NCI-H1105 (cell line): ENCODE data around the gene HORMAD2.
"Not testable (repeated sequence)": the region's sequence is repeated elsewhere in the genome, so short reads cannot be mapped to it uniquely, and the experiment has no call there.

ENCODE experiments used
- DNase-seq: peaks from one replicate; lab custom pipeline; 2025; lab: John Stamatoyannopoulos, UW

Gene HORMAD2

DNA sequence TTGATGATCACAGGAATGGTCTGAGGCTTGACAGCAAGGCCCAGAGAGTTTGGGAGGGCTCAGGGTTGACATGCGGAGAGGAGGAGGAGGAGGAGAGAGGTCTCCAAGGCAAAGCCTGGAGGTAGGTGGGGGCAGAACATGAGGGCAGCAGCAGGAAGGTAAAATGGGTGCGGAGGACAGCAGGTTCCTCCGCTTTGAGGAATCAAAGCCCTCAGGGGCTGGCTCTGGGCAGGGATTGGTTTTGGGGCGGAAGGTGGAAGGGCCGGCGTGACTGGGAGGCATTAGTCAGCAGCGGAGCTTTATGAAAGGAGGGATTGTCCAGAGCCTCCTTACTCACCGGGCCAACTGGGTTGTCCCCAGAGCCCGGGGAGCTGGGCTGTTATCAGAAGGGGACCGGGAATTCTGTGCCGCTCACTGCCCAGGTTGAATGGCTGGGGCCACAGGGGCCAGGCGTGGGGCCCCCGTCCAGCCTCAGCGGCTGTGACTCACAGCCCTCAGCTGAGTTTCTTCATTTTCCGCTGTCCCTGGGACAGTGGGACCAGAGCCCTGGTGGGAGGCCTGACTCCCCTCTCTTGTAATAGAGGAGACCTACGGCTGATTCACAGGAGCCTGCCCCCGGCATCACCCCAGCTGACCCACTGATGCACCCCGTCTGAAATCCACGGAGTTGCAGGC is 130.1 kb downstream of the HORMAD2 start:
- DNase-seq = no peak

DNA sequence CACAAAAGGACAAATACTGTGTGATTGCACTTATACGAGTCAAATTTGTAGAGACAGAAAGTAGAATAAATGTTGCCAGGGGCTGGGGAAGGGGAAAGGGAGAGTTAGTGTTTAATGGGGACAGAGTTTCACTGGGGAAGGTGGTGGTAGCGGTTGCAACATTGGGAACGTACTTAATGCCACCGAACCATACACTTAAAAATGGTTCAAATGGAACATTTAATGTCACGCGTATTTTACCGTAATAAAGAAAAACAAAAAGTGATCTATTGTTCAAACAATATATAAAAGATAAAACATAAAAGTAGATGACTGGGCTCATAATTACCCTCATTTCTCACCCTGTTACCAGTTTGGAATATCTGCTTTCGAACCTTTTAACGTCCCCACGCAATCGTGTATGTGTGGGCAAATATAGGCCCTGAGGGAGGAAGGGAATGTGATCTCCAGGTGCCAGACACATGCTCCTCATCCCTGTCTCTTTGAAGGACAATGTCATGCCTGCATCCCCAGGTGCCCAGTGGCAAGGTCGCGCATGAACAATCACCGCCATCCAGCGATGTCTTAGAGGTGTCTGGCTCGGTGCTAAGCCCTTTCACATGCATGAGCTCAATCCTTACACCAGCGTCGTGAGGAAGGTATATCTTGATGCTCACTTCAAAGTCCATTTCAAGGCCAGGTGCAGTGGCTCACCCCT is 131.0 kb downstream of the HORMAD2 start:
- no peak for DNase-seq

DNA sequence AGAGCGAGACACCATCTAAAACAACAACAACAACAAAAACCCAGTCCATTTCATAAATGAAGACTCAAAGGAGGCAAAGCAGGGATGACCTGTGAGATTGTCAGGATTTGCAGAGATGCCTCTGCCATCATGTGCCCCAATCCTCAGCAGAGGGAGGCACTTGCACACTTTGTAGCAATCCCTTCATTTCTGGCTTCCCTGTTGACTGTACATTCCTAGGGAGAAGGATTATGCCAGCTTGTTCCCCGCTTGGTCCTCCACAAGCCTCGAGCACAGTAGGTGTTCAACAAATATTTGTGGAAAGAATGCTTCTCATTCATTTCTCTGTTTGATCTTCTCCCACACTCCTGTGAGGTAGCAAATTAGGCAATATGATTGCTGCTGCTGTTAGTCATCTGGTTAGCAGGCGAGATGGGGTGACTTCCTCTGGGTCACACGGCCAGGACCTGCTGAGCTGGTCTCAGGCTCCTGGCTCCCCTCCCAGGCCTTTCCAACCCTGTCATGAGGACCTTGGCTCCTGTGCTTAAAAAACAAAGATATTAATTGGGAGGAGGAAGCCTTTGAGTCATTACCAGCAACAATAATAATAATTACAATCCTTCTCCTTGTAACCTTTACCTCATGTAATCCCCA is 132.2 kb downstream of the HORMAD2 start:
- no peak for DNase-seq

DNA sequence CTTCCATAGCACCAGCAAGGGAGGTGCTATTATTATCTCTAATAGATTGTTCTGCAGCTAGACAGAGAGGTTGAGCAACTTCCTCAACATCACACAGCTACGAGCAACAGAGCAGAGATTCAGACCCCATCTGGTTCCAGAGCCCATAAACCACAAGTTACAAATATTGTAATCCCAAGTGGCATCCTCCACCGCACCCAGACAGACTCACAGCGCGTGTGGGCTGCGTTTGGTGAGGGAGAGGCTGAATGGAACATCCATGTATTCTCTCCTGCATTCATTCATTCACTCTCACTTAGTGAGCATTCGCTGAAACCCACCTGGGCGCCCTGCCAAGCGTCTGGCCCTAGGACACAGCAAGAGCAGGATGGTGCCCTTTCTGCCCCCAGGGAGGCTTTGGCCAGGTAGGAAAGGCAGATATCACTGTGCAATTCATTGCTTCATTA is 132.8 kb downstream of the HORMAD2 start:
- DNase-seq = no peak

DNA sequence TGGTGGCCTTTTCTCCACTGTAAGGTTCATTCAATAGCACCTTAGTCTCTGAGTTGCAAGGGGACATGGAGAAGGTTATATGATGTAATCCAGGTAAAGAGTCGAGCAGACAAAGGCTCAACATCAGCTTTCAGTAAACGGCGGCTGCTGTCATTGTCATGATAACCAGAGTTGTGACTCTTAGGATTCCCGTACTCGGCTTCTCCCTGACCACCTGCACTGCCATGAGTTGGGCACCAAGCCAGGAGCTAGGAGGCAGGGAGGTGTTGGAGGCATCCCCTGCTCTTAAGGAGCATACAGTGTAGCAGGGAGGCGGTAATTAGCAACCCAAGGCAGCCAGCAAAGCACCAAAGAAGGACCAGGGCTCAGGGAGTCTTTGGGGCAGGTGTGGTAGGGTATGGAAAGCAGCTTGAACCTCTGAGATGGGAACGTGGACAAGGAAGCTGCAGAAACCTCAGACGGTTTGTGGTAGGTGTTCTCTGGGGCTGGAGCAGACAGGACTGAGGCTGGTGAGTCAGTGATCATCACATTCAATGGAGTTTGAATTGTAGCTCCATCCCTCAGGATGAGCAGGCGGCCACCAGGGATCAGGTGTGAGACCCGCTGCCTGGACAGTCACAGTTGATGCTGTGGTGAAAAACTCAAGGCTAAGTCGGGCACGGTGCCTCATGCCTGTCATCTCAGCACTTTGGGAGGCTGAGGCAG is 134.6 kb downstream of the HORMAD2 start:
- DNase-seq = peak; percentile 59

DNA sequence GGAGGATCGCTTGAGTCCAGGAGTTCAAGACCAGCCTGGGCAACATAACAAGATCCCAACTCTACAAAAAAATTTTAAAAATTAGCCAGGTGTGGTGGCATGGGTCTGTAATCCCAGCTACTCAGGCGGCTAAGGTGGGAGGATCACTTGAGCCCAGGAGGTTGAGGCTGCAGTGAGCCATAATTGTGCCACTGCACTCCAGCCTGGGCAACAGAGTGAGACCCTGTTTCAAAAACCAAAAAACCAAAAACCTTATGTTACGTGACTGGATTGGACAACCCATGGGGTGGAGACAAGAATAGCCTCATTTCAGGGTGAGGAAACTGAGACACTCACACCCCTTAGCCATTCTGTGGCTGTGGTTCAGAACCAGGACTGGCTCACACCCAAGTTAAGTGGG is 136.0 kb downstream of the HORMAD2 start:
- DNase-seq = not testable (repeated sequence)

DNA sequence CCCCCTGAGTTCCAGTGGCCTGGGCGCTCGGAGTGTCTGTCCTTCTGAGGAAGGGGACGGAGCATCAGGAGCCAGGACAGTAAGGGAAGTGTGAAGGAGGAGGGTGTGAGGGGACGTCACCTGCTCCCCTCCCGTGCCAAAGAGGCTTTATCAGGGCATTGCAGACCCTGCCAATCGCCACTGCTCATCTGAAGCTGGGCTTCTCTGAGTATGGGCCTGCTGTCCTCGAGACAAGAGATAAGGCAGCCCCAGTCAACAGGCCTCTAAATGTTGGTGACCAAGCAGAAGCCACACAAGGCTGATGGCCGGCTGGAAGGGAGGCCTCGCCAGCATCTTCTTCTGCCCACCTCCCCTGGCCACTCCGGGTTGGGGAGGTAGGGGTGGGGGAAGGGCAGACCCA is 136.4 kb downstream of the HORMAD2 start:
- no peak for DNase-seq

DNA sequence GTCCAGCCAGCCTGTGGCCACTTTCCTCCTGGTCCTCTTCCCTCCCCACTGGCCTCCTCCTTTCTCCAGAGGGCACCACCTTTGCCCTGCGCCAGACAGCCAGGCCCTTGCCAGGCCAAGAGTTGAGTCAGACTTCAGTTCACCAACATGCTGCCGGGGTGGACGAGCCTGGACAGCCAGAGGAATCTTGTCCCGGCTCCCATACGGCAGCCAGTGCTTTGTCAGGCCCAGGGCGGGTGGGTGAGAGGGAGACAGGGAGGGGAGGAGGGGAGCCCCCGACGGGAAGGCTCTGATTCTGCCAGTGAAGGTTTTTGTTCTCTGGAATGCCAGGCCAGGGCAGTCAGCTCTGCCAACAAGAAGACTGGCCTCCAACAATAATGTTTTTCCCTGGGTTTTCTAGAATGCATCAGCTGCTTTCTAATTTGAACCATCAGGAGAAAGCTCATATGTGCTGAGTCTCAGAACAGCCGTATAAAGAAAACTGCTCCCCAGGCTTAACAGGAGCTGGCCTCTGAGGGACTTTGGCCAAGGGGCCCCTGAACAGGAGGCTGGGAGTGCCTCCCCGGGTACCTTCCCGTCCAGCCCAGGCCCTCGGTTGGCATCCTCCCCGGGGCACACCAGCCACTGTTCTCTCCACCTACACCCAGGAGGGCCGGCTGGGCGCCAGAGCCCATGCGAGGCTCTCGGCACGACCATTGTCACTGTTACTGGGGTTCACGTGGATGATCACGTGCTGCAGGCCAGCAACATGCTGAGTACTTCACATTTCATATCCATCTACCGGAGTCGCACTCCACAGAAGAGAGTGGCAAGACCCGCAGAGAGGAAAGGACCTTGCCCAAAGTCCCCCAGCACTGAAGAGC is 137.7 kb downstream of the HORMAD2 start:
- no peak for DNase-seq

DNA sequence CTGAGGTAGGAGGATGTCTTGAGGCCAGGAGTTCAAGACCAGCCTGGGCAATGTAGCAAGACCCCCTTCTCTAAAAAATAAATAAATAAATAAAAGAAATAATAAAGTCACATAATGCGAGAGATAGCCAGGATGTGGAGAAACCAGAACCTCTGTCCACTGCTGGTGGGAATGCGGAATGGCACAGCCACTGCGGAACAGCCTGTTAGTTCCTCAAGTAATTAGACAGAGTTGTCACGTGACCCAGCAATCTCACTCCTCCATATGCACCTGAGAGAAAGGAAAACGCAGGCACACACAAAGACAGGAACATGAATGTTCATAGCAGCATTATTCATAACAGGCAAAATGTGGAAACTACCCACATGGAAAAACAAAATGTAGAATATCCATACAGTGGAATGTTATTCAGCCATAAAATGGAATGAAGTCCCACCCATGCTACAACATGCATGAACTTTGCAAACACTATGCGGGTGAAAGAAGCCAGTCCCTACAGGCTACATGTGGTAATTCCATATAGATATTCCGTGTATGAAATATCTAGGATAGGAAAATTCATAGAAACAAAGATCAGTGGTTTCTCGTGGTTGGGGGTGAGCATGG is 138.9 kb downstream of the HORMAD2 start:
- no peak for DNase-seq

DNA sequence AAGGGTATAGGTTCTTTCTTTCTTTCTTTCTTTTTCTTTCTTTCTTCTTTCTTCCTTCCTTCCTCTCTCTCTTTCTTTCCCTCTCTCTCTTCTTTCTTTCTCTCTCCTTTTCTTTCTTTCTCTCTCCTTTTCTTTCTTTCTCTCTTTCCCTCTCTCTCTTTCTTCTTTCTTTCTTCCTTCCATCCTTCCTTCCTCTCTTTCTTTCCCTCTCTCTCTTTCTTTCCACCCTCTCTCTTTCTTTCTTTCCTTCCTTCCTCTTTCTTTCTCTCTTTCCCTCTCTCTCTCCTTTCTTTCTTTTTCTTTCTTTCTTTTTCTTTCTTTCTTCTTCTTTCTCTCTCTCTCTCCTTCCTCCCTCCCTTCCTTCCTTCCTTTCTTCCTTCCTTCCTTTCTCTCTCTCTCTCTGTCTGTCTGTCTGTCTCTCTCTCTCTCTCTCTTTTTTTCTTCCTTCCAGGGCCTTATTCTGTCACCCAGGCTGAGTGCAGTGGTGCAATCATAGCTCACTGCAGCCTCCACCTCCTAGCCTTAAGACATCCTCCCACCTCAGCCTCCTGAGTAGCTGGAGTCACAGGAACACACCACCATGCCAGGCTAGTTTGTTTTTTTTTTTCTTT is 139.5 kb downstream of the HORMAD2 start:
- no peak for DNase-seq

DNA sequence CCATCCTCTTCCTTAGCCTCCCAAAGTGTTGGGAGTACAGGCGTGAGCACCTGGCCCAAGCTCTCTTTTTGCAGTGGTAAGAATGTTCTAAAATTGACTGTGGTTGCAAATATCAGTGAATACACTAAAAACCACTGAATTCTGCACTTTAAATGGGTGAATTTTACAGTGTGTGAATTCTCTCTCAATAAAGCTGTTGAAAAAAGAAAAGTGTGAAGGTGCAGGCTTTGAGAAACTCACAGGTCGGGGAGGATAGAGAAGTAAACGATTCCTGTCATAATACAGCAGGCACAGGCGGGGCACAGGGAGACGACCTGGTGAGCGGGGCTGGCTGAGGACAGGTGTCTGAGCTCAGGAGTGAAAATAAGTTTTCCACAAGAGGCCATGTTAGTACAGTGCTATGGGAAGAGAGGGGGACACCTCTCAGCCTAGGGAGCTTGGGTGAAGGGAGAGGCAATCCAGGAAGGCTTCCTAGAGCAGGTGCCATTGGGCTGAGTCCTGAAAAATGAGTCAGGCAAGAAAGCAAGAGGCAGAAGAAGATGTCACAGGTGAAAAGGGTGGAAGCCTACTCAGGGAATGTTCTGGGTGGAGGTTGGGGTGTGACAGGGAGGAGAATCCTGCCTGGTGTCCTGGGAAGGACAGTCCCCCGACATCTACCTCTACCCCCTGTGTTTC is 140.2 kb downstream of the HORMAD2 start:
- DNase-seq = no peak

DNA sequence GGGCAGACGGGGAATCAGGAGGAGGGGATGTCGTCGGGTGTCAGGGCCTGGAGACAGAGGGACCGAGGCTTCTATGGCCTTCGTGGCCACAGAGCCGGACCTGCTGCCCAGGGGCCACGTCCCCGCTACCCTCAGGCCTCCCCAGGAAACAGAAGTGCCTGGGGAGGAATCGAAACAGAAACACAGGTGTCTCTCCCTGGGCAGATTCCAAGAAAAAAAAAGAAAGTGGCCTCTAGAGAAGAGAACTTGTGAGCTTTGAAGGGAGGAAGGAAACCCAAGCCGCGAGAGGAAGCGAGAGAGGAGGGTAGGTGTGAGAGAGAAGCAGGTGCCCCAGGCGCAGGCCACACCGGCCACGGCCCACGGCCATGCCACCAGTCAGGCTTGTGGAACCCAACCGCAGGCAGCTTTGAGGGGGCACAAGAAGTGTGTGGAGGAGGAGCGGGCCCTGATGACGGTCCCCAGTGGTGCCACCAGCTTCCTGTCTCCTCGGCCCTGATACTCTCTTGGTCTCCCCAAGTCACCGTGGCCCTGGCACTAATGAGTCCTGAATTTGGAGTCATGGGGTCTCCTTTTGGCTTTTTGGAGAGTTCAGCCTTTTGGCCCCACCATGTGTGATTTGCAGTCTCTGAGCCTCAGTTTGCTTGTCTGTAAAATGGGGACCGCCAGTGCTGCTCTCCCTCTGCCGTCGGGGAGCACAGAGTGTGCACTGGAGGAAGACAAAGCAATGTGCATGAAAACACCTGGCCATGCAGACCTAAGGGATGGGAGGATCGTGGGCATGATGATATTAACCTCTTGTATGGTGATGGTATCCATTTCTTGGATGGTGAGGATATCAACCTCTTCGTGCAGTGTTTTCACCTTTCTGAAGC is 141.1 kb downstream of the HORMAD2 start:
- no peak for DNase-seq

DNA sequence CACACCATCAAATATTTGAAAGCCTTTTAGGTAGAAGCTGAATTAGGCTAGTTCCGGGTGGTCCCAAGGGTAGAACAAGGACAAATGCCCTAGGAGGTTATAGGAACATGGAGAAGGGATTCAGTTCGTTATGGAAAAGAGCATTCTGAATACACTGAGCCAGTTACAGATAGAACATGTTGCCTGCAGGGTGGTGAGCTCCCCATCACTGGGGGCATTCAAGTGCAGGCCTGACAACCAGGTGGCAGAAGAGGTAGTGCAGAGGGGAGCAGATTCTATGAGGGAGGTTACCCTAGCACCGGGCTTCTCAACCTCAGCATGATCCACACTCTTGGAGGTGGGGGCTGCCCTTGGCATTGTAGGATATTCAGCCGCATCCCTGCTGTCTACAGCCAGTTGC is 142.1 kb downstream of the HORMAD2 start:
- no peak for DNase-seq

DNA sequence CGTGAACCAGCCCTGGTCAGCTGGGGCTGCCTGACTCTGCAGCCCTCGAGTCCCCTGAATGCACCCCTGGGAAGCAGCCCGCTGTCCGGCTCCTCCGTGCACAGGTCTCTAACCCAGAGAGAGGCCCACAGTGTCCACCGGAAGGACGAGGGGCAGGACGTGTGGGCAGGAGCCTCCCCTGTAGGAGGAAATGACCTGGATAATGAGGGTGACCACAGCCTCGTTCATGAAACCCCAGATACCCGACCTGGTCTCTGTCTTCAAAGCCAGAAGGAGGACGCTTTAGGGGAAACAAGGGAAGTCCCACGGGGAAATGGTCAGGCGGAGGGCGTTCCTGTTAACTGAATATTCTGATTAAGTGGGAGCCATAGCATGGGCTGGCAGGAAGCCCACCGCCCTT is 143.0 kb downstream of the HORMAD2 start:
- DNase-seq = no peak

DNA sequence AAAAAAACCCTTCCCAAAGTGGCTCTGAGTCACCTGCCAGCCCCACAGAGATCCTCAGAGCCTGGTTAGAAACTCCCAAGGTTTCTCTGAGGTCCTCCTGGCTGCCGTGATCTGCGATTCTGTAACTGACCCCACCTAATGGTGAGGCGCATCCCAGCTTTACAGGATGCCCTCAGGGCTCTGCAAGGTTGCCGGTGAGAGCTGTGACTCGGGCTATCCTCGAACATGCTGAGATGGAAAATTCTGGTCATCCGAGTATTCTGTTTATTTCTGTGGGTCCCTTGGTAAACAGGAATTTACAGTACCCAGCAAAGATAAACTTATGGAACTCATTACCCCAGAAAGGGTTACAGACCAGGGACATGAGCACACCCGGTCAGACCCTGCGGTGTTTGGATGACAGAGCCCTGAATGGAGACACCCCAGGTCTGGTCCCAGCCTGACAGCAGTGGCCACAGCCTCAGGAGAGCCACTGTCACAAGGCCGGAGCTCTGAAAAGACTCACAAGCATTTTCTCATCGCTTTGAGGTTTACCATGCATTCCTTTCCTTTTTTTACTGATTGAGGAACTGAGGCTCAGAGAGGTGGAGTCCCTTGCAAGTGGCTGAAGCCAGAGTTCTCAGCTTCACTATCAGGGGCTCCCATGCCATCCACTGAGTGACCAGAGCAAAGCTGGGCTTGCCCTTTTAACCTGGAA is 144.0 kb downstream of the HORMAD2 start:
- no peak for DNase-seq

DNA sequence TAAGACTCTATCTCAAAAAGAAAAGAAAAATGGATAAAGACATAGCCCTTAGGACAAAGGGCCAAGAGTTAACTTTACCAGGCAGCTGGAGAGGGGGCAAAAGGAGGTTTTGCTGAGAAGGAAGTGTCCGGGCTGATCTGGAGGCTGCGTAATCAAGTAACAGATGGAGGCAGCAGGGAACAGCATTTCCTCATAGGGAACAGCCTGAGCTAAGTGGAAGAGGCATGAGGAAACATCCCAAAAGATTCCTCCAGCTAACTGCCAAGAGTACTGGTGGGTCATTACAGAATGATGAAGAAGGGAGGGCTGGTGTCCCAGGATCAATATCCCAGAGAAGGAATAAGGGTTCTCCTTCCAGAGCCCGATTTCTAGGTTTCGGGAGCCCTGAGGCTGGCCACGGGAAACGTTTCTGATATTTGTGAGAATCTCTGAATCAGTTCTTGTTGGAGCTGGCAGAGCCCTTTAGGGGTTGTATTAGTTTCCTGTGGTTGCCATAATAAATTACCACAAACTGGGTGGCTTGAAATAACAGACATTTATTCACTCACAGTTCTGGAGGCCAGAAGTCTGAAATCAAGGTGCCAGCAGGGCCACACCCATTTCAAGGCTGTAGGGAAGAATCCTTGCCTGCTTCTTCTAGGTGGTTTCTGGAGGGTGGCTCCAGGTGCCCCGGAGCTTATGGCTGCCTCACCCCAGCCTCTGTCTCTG is 145.1 kb downstream of the HORMAD2 start:
- no peak for DNase-seq

DNA sequence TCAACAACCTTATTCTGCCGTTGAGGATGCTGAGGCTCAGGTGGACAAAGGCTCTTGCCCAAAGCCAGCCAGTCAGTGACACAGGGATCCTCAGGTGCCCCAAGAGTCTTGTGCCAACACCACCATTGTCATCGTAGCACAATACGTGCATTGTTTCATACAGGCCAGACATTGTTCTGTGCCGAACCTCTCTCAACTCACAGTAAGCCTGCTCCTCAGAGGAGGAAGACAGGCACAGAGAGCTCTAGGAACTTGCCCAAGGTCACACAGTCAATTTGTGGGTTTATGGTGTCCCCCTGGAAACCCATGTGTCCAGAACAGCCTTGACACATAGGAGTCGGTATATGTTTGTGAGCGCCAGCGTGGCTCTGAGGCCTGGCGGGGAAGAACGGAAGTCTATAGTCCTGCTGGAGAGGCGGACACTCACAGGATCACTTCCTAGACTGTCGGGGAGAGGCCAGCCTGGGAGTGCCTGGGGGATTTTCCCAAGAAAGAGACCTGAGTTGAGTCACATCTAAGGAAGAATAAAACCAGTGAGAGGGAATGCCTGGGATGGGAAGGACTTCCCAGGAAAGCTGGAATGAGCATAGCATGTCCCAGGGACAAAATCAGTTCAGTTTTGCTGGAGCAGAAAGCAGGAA is 146.0 kb downstream of the HORMAD2 start:
- DNase-seq = no peak
